Activated CD4-positive, alpha-beta memory T cell treated with anti-CD3 and anti-CD28 coated beads, Interleukin-2, amount 10 ng/mL, durations not matched to agents 7 days and 5 days (primary cell): ENCODE data around the gene PIGU. TPM values are rescaled to one million over a fixed set of nuclear protein-coding genes. Genes with fewer than 3 reads are reported as not detected.
"Not testable (repeated sequence)": the region's sequence is repeated elsewhere in the genome, so short reads cannot be mapped to it uniquely, and the experiment has no call there.

Experiments
- CTCF ChIA-PET: fragments of 350-600 bp; sonication (Branson Sonifier 250); formaldehyde crosslinking; loops from one replicate; lab custom pipeline; 2021; ENCODE audit warnings: antibody characterized with exemption, inconsistent platforms; lab: Charles Lee
- POLR2A ChIA-PET: fragments of 350-600 bp; sonication (Branson Sonifier 250); formaldehyde crosslinking; loops from one replicate; lab custom pipeline; 2021; ENCODE audit warnings: antibody characterized with exemption; lab: Charles Lee
- DNase-seq: peaks from one replicate; pipeline ENCODE4 v3.0.0-alpha.2; 2020
- H3K27ac Mint-ChIP-seq: one replicate; pipeline ENCODE4 v1.8.0; 2021; ENCODE audit warnings: mild to moderate bottlenecking, mixed read lengths
- H3K27me3 Mint-ChIP-seq: one replicate; pipeline ENCODE4 v1.8.0; 2021; ENCODE audit warnings: mixed read lengths
- H3K36me3 Mint-ChIP-seq: one replicate; pipeline ENCODE4 v1.8.0; 2021; ENCODE audit warnings: low read depth, mixed read lengths
- H3K4me1 Mint-ChIP-seq: one replicate; pipeline ENCODE4 v1.8.0; 2021; ENCODE audit warnings: mixed read lengths
- H3K4me3 Mint-ChIP-seq: one replicate; pipeline ENCODE4 v1.8.0; 2021; ENCODE audit warnings: mild to moderate bottlenecking, mixed read lengths
- H3K9me3 Mint-ChIP-seq: one replicate; pipeline ENCODE4 v1.8.0; 2021; ENCODE audit warnings: mixed read lengths
- total RNA-seq, 2 experiments: library from RNA; stranded (reverse); gene quantifications; one replicate each; pipeline ENCODE4 v1.2.3, GENCODE V29; 2021

PIGU gene
- total RNA-seq, 2 experiments from 2014 or later: 18.3 to 18.6 TPM

- no peak for DNase-seq
- CTCF ChIA-PET: interaction anchor here (0.9 kb wide), 1 partner anchor 214 kb away, joined by 3 read pairs; no protein-coding TSS in a partner anchor
- Mint-ChIP-seq H3K4me3 (no peak overlapping the region), H3K27me3 (no peaks in the 10 kb centered on the region), H3K4me1 (peaks cover 7% of the 10 kb centered on the region), H3K36me3 (peaks cover 55% of the 10 kb centered on the region), H3K27ac (no peak overlapping the region), H3K9me3 (no peaks in the 10 kb centered on the region)
- POLR2A ChIA-PET: no interaction called here
Measured at GRCh38 chr20:34527016-34527415, 149.9 kb downstream of the PIGU start.

GRCh38 chr20:34526466-34526865, 150.4 kb downstream of the PIGU start:
- no peak for DNase-seq
- Mint-ChIP-seq H3K4me3 (no peak overlapping the region), H3K9me3 (no peaks in the 10 kb centered on the region), H3K27ac (no peak overlapping the region), H3K4me1 (peaks cover 9% of the 10 kb centered on the region), H3K27me3 (no peaks in the 10 kb centered on the region), H3K36me3 (peaks cover 54% of the 10 kb centered on the region)
- ChIA-PET CTCF (interaction anchor here (0.9 kb wide), 1 partner anchor 214 kb away, joined by 3 read pairs; no protein-coding TSS in a partner anchor), POLR2A (no interaction called here)

- no peak for DNase-seq
- peaks cover 15% of the 10 kb centered on the region for H3K4me1 Mint-ChIP-seq
- peaks cover 51% of the 10 kb centered on the region for H3K36me3 Mint-ChIP-seq
- no peak overlapping the region for H3K27ac Mint-ChIP-seq
- H3K27me3 Mint-ChIP-seq: no peaks in the 10 kb centered on the region
- ChIA-PET POLR2A (interaction anchor here (1.4 kb wide), 1 partner anchor 9 kb away, joined by 5 read pairs; the partner anchor contains the start of gene DYNLRB1), CTCF (interaction anchor here (0.9 to 1.2 kb wide), 2 partner anchors 213 kb away, joined by 3 read pairs; no protein-coding TSS in a partner anchor)
- no peak overlapping the region for H3K4me3 Mint-ChIP-seq
- no peaks in the 10 kb centered on the region for H3K9me3 Mint-ChIP-seq
Measured at GRCh38 chr20:34525709-34526416, 151.0 kb downstream of the PIGU start.

DNA sequence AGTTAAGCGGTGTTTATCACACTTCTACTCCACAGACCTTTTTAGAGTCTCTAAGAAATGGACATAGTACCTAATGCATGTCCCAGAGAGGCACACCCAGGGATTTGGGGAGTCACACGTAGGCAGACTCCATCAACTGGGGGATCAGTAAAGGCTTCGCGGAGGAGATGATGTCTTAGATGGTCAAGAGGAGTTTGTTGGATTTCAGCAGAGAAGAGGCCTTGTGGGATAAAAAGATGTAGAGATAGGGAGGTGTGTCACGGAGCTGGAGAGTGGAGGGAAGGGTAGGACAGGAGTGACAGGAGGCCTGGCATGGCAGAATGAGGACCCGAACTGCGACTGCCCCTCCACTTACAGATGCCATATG, 151.6 kb downstream of the PIGU start:
- Mint-ChIP-seq H3K36me3 (peaks cover 47% of the 10 kb centered on the region), H3K9me3 (no peaks in the 10 kb centered on the region), H3K27me3 (no peaks in the 10 kb centered on the region), H3K4me1 (peaks cover 13% of the 10 kb centered on the region), H3K27ac (no peak overlapping the region), H3K4me3 (no peak overlapping the region)
- DNase-seq: peak; percentile 8
- CTCF ChIA-PET: interaction anchor here (0.8 to 1.2 kb wide), 3 partner anchors 181 to 213 kb away, joined by 3 read pairs; no protein-coding TSS in a partner anchor
- POLR2A ChIA-PET: interaction anchor here (1.4 kb wide), 1 partner anchor 9 kb away, joined by 5 read pairs; the partner anchor contains the start of gene DYNLRB1

DNA sequence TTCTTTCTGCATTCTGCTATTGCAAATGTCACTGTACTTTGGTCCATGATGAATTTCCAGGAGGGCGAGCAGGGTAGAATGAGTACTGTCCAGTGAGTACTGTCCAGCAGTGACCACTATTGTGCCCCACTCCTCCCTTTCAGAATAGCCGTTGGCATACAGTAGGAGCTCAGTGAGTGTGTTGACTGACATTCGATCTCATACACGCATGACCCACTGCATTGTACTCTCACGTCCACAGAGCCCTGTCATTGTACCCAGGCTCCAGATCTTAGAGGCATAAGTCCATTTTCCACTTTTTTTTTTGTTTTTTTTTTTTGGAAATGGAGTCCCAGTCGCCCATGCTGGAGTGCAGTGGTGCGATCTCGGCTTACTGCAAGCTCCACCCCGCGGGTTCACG, 152.5 kb downstream of the PIGU start:
- Mint-ChIP-seq H3K4me3 (no peak overlapping the region), H3K27me3 (no peaks in the 10 kb centered on the region), H3K27ac (no peak overlapping the region), H3K4me1 (peaks cover 17% of the 10 kb centered on the region), H3K9me3 (no peaks in the 10 kb centered on the region), H3K36me3 (peaks cover 51% of the 10 kb centered on the region)
- ChIA-PET CTCF (interaction anchor here (0.8 to 2.8 kb wide), 5 partner anchors 181 to 246 kb away, joined by 3 to 47 read pairs (median 3); no protein-coding TSS in a partner anchor), POLR2A (no interaction called here)
- DNase-seq: no peak

- Mint-ChIP-seq H3K9me3 (no peaks in the 10 kb centered on the region), H3K27me3 (no peaks in the 10 kb centered on the region), H3K4me1 (peaks cover 23% of the 10 kb centered on the region), H3K27ac (no peak overlapping the region), H3K4me3 (no peak overlapping the region), H3K36me3 (peaks cover 43% of the 10 kb centered on the region)
- CTCF ChIA-PET: interaction anchor here (0.6 to 2.8 kb wide), 8 partner anchors 32 to 247 kb away, joined by 3 to 47 read pairs (median 4); no protein-coding TSS in a partner anchor
- POLR2A ChIA-PET: interaction anchor here (0.6 to 1.0 kb wide), 2 partner anchors 8 to 50 kb away, joined by 3 read pairs; no protein-coding TSS in a partner anchor
- peak; percentile 55 for DNase-seq
Measured at GRCh38 chr20:34522969-34523871, 153.7 kb downstream of the PIGU start.

GRCh38 chr20:34519841-34520240, 157.1 kb downstream of the PIGU start:
- DNase-seq: peak; percentile 7
- ChIA-PET POLR2A (interaction anchor here (1.3 kb wide), 1 partner anchor 207 kb away, joined by 3 read pairs; no protein-coding TSS in a partner anchor), CTCF (interaction anchor here (1.4 kb wide), 1 partner anchor 207 kb away, joined by 8 read pairs; no protein-coding TSS in a partner anchor)
- not testable (repeated sequence) for H3K27ac Mint-ChIP-seq, H3K4me3 Mint-ChIP-seq, H3K27me3 Mint-ChIP-seq, H3K9me3 Mint-ChIP-seq
- peaks cover 33% of the 10 kb centered on the region for H3K4me1 Mint-ChIP-seq
- peaks cover 31% of the 10 kb centered on the region for H3K36me3 Mint-ChIP-seq

- Mint-ChIP-seq H3K4me1 (peaks cover 39% of the 10 kb centered on the region), H3K36me3 (peaks cover 31% of the 10 kb centered on the region)
- ChIA-PET POLR2A (interaction anchor here (1.3 kb wide), 1 partner anchor 206 kb away, joined by 3 read pairs; no protein-coding TSS in a partner anchor), CTCF (interaction anchor here (5.8 kb wide), 1 partner anchor 206 kb away, joined by 109 read pairs; no protein-coding TSS in a partner anchor)
- H3K4me3 Mint-ChIP-seq, H3K9me3 Mint-ChIP-seq, H3K27me3 Mint-ChIP-seq, H3K27ac Mint-ChIP-seq: not testable (repeated sequence)
- DNase-seq: peak; percentile 5
Measured at GRCh38 chr20:34518863-34519262, 158.0 kb downstream of the PIGU start.

DNA sequence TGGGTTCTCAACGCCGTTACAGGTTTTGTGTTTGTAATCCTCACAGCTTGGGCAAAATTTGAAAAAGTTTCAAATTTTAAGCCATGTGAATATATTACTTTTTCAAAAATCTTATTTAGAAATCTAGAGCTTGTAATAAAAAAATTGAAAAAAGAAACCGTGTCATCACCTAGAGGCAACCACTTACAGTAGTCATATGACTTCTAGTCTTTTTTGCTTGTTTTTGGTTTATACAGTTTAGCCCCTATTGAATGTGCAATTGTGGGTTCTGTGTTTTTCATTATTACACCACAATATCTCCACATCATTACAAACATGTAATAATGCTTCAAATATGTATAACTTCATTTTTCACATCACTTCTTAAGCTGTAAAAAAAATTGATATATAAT, 159.8 kb downstream of the PIGU start:
- POLR2A ChIA-PET: interaction anchor here (0.8 to 4.1 kb wide), 23 partner anchors 8 to 405 kb away, joined by 3 to 39 read pairs (median 4); partner anchors contain the start of genes AHCY, EIF2S2, ITCH and MAP1LC3A
- CTCF ChIA-PET: interaction anchor here (1.0 to 5.8 kb wide), 10 partner anchors 15 to 326 kb away, joined by 3 to 109 read pairs (median 6); partner anchors contain the start of genes AHCY and ITCH
- Mint-ChIP-seq H3K27me3 (no peaks in the 10 kb centered on the region), H3K9me3 (no peaks in the 10 kb centered on the region), H3K4me1 (peaks cover 40% of the 10 kb centered on the region), H3K36me3 (peaks cover 23% of the 10 kb centered on the region), H3K27ac (peak overlapping the region; percentile 95), H3K4me3 (peak overlapping the region; percentile 97)
- DNase-seq: no peak

DNA sequence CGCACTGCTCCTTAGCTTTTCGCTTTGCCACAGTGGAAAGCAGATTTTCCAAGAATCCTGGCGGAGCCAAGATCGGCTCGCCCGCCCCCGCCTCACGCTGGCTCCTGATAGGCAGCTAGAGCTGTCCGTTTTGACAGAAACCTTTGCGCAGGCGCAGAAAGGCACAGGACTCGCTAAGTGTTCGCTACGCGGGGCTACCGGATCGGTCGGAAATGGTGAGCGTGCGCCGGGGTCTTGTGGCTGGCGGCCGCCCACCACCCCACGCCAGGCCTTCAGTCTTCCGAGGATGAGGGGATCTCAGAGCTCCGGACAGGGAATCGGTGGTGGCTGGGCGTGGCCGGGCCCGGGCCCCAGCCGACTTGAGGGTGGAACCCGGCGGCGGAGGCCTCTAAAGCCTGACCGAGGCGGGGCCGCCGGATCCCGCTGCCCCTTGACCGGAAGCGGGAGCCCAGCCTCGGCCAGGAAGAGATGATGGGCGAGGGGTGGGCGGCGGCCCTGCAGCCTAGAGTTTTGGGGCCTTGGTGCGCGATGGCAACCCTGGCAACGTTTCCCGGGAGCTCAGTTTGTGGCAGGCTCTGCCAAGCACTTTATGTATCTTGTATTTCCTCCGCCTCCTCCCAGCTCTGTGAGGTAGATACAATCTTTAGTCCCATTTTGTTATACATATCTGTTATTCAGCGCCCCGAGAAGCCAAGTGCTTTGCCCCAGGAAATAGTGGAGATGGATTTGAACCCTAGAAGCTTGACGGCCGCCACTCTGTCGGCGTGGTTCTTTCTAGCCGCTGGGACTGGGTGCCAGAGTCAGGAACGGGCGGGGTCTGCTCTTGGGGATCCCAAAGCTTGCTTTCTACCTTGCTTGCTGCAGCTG, 160.4 kb downstream of the PIGU start, which contains the start of gene DYNLRB1:
DYNLRB1 (plus strand) TSS at position 176 of the 867 bp plus-strand sequence; CDS start at position 213, 37 bp downstream.
- H3K36me3 Mint-ChIP-seq: peaks cover 22% of the 10 kb centered on the region
- POLR2A ChIA-PET: interaction anchor here (0.6 to 4.1 kb wide), 33 partner anchors 9 to 1226 kb away, joined by 3 to 39 read pairs (median 4); partner anchors contain the start of genes AHCY, EIF2S2, ITCH and MAP1LC3A
- H3K27me3 Mint-ChIP-seq: no peaks in the 10 kb centered on the region
- peak within 1 kb of the TSS; percentile 95 for H3K27ac Mint-ChIP-seq
- no peaks in the 10 kb centered on the region for H3K9me3 Mint-ChIP-seq
- DNase-seq: peak; percentile 95
- CTCF ChIA-PET: interaction anchor here (0.6 to 5.8 kb wide), 14 partner anchors 16 to 1148 kb away, joined by 3 to 109 read pairs (median 6); partner anchors contain the start of genes AHCY and ITCH
- peak within 1 kb of the TSS; percentile 97 for H3K4me3 Mint-ChIP-seq
- peaks cover 37% of the 10 kb centered on the region for H3K4me1 Mint-ChIP-seq
